IPS-NIHi7 (cell line): ENCODE results near the gene PDPN.

Experiments
- DNase-seq: peaks from one replicate; pipeline ENCODE4 v3.0.0; 2012; ENCODE audit warnings: mixed read lengths; ENCODE audit errors: extremely low spot score

The PDPN gene

DNA sequence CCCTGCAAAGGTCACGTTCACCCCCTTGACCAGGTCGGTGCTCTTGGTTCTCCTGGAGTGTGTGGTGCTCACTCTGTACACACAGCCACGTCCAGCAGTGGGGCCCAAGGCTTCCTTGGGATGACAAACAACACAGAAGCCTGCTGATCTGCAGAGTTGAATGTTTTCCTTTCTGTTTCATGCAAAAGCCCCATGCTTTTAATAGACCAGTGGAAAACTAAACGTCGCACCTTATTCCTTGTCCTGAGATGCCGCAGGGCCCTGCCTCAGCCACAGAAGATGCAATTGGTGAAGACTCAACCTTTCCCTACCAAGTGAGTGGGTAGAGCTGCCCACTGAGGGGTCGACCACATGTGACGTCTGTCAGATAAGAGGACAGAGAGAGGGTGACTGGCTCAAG, 5.8 kb upstream of the PDPN start:
- DNase-seq, result no peak

DNA sequence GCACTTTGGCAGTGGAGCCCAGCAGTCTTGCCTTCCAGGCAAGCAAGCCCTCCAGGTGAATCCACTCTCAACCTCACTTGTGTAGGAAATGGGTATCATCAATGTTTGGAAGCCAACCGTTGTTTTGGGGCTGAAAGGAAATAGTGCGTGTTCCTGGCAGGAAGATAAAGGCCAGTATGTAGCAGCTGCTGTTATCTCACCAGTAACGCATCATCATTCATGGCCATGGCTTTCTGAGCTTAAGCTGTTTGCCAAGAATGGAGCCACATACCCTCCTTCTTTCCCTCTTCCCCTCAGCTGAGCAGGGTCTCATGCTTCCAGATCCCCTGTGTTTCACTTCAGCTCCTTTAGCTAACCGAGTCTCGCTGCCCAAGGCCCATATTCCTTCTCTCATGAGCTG, 2.2 kb upstream of the PDPN start:
- DNase-seq, result no peak

DNA sequence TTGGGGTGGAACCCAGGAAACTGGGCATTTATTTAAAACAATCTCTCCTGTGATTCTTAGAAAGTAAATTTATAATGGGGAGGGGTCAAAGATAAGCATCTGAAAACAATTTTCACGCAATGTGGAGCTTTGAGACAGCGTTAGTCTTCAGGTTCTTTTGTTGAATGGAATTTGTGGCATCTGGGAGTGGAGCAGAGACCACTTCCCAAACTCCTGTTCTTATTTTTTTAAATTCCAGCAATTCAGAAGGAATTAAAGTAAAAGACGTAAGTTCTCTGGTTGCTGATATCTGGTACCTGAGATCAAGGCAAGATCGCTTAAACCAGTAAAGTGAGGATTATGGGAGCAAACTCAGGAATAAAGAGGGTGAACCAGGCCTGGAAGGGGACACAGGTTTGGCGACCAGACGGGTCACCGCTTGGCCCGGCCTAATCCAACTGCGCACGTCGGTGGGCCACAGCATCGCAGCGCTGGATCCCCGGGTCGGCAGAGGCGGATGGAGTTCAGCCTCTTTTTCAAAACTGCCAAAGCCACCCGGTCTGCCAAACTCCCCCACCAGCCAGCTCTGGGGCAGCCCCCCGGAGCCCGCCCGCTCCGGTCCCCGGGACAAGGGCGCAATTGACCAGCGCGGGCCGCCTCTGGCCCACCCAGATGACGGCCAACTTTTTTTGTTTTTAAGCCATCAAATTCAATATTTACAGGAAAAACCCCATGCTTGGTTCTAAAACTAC, 754 bp upstream of the PDPN start:
- no peak for DNase-seq

GRCh38 chr1:13583966-13584791, 547 bp downstream of the PDPN start:
- peak; percentile 52 for DNase-seq

- no peak for DNase-seq
These were observed 1.4 kb downstream of the PDPN start for GRCh38 chr1:13584876-13585611.

GRCh38 chr1:13585612-13585991, 2.0 kb downstream of the PDPN start:
- peak; percentile 38 for DNase-seq

DNA sequence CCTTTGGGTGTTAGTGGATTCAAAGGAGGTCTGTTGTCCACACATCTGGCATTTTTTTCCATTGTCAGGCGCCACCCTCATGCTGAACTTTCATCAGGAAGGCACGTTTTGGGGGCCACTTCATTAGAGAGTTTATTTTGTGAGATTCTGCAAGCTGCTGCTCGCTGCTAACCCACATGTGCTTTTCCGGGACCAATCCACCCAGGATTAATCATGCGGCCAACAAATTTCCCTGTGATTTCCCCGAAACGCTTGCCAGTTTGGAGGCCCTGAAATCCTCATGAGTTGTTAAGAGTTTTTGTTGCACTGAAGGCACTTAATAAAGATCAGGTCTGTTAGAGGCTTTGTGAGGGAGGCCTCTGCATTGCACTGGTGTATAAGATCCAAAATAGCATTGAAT, 2.4 kb downstream of the PDPN start:
- DNase-seq, result no peak

DNA sequence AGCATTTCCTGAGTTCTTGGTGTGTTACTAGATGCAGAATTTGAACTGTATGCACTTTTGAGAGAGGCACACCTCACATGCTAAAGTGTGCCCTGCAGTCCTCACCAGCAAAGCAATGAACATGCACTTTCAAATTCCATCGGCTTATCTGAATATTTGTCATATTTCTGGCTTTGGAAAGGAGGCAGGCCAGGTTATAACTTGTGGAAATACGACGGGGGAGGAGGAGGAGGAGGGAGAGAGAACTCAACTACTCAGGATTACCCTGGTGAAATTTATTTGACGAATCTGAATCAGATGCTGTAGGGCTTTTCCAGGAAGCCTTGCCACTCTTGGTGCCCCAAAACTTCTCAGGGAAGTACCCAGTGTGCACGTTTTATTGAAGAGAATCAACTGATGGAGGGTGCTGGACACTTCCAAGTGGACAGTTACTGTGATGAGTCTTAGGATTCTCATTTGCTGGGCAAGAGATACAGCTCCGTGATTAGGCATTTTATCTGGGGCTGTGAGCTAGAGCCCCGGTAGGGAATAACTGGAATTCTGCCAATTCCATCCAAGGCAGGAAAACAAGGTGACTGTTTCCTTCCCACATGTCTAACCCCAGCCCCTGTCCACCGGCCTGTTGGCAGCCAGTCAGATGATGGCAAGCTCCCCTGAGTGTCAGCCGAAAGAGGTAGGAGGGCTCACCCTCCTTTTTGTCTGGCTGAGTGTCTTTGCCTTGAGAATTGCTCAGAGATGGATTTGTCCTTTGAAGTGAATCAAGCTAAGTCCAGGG, 3.8 kb downstream of the PDPN start:
- no peak for DNase-seq

DNA sequence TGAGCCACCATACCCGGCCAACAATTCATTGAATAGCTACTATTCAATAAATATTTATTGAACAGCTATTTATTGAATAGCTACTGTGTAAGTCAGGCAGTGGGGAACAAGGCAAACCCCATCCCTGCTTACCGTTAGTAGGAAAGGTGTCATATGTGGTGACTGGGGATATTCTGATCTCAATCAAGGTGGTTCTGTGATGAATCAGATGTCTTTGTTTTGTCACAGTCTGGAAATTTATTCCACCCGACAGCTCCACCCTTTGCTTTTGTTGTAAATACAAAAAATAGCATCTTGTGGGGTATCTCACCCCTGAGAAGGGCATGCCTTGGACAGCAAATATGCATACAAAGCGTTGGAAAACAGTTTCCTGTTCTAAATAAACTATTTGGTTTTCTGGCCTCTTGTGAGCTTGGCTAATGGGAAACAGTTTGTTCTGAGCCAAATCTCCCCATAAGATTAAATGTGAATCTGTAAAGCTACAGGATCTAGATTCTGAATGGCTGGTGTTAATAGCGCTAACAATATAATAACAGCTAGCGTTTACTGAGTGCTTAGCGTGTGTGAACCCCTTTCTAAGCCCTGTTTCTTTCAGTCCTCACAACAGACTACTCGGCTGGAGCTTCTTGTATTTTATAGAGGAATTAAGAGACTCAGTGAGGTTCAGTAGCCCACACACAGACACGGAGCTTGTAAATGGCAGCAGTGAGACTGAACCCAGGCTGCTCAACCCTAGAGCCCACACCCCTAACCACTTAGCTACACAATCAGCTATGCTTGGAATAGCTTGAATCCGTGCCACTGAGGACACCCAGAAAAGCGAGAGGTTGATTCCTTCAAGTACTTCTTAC, 5.5 kb downstream of the PDPN start:
- no peak for DNase-seq

DNA sequence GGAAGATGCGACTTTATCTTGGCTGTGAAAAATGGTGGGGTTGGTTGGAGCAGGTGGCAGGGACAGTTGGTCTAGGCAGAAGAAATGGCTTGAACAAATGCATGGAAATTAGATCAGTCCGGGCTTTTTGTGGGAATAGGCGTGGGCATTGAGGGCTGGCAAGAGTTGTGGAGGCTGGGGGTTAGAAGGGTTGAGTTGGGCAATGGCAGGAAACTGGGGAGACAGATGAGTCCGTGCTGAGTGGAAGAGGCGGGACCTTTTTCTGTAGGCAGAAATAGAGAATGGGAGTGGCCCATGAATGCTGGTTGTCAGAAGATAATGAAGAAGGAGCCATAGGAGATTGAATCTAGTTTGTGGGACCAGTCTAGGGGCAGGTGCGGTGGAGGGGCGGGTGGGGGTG, 6.9 kb downstream of the PDPN start:
- DNase-seq, result no peak

DNA sequence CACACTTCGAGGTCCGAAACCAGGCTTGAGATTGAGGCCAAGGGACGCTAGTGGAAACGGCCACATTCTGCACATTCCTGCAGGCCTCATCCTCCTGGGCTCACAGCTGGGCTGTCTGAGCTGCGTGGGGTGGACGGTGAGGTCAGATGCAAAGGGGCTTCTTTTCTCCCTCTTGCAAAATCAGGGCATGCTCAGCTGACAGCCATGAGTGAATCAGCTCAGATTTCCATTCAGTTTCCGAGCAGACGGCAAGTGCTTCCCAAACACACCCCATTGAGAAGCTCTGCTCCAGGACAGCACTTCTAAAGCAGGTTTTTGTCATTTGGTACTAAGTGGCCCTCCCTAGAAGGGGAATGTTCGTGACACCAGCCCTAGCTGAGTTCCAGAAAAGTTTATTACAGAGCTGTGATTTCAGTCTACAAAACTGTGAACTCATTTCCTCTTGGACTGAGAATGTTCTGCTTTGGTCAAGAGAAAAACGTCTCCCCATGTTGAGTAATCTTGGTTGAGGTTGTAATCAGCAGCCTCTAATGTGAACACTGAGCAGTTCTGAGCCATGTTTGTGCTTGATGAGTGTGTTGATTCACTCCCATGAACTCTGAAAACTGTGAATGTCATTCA, 10.0 kb downstream of the PDPN start:
- DNase-seq, result peak; percentile 47

DNA sequence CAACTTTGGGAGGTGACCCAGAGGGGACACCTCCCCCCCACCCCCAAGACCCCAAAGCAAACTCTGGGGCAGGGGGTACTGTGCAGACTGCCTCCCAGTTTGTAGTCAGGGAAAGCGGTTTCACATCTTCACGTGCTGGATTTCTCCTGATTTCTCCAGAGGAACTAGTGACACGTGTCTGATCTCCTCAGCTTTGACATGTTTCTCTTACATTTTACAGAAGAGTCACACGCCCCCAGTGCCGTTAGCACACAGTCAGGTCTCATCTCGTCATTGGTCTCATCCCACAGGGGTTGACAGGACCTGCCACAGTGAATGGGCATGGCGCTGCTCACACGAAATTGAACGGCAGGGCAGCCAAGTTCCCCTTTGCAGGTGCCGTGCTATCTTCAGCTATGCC, 11.8 kb downstream of the PDPN start:
- DNase-seq, result no peak

DNA sequence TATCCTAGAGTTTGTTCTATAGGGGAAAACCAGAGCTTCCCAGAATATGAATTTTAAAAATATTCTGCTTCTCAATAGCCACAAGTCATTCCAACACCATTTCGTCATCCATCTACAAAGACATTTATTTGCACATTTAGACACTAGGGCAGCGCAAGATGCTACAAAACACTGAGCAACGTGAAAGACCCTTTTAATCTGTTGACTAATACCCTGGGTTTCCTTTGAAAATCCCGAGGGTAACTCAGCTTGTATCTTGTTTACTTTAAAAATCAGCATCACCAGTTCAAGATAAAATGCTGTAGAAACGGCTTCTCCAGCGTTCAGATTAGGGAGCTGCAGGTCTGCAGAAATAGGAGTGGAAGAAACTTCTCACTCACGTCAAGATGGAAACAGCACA, 13.5 kb downstream of the PDPN start:
- DNase-seq, result no peak

DNA sequence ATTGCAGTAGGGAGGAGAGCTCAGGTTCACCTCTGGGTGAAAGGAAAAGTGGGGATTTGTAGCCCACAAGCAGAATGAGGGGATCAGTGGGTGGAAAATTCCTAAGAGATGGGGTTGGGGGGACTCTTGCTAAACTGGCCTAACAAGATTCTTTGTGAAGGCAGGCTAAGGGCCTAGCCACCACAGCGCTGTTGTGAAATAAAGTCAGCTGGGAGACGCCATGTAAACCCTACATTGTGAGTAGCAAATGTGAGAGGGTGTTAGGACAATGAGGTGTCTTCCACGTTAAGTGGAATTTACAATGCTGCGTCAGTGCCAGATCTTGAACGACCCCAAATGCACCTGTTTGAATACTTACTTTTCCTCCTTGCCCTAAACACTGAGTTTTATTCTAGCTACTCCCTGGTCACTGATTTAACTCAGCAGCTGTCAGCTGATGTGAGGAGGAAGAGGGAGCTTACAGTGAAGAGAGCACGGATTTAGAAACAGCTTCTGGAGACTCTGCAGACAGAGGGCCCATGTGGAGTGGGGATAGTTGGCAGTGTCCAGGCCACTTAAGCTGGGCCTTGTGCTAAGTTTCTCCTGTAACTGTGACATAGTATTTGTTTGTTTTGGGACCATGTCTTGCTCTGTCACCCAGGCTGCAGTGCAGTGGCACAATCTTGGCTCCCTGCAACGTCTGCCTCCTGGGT, 17.3 kb downstream of the PDPN start:
- no peak for DNase-seq

DNA sequence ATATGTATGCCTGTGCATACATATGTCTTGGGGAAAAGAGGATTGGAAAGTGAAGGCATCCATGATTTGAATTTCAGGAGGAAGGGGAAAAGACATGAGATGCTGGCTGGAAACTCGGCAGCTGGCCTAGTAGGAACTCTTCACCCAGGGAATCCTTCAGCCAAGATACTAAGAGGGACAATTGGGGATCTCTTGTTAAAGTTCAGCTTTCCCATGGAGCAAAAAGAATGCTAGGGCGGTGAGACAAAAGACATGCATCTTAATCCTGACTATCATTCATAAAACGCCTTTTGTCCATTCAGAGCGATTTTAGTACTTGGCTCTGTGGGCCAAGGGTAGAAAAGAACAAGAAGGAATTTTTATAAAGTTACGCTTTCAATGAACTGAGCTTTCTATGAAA, 20.5 kb downstream of the PDPN start:
- no peak for DNase-seq

GRCh38 chr1:13604721-13605120, 21.1 kb downstream of the PDPN start:
- no peak for DNase-seq

DNA sequence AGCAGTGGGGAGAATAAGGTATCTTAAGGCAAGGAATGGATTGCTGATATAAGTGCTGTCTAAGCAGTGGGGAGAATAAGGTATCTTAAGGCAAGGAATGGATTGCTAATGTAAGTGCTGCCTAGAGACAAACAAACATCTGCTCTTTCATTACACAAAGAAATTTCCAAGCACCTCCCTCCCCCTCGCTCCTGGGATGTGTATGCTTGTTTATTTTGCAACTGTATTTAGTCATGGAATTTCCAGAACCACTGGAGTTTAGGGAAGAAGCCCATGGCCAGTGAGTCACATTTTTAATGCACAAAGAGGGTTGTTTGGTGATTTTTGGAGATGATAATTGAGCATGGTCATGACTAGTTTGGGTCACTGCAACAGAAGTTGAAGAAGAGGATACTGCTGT, 21.5 kb downstream of the PDPN start:
- DNase-seq, result no peak

GRCh38 chr1:13607002-13607401, 23.4 kb downstream of the PDPN start:
- DNase-seq, result no peak

DNA sequence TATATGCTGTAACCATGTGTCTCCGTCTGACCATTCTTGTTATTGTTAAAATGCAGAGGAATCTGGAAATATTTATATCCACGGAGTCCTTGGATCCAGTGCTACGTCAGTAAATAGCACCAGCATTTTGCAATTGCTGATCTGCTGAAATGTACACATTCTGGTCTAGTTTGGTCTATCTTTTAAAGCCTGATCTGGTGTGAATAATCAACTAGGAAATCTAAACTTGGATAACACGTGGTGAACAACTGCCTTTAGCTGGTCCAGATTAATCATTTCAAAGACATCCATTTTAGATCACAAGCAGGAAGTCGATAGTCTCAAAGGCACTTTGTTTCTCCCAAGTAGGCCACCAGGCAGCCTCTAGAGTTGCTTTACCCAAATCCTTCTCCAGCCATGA, 32.6 kb downstream of the PDPN start:
- no peak for DNase-seq

DNA sequence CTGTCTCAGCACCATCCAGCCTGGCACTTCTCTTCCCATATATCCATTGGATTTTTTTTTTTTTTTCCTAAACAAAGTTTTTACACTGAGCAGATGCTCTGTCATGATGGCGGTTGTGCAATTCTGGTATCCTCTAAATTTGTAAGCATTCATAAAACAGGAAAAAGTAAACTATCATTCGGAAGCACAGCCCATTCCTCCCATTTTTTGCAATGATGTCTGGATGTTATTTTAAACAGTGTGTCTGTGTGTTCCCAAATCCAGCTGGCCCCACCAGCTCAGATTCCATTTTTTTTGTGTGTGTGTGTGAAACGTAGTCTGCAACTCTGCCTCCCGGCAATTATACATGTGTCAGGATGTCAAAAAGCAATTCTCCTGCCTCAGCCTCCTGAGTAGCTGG, 33.5 kb downstream of the PDPN start:
- no peak for DNase-seq
